ENCODE data around the gene DHH. TPM values are rescaled to one million over a fixed set of nuclear protein-coding genes. Genes with fewer than 3 reads are reported as not detected.
"Not testable (repeated sequence)": the region's sequence is repeated elsewhere in the genome, so short reads cannot be mapped to it uniquely, and the experiment has no call there.

Gene DHH
- total and polyA plus RNA-seq, 2 donors (not counting 3 experiments of a cell fraction or from before 2014, with no cell fraction given): 2.9 to 3.3 TPM

DNA sequence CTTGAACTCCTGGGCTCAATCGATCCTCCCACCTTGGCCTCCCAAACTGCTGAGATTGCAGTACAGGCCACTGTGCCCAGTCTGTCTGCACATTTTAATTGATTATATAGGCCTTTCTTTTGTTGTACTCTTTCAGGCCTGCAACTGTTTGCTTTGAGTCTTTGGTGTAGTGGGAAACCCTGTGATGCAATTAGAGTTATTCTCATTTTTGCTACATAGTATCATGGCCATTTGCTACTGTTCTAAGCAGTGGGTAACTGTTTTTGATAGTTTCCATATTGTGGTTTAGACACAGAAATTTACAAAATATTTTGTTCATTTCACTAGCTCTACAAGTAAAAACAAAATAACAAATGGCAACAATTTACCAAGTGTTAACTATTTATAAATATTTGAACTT is 42.9 kb upstream of the DHH start:
- Histone ChIP-seq H4K20me1 (replicated peaks; ENCODE audit: control insufficient read depth, extremely low read depth, insufficient read depth, low read length) (no peaks in the 10 kb centered on the region), H3K9ac (replicated peaks; ENCODE audit: extremely low read depth, insufficient read depth, low read length) (no peak overlapping the region), H3K4me2 (ENCODE audit: insufficient read depth, low read length) (no peak overlapping the region), H3K4me1 (ENCODE audit: control insufficient read depth, extremely low read depth, insufficient read depth, low read length) (peaks cover under 1% of the 10 kb centered on the region), H3K27ac (ENCODE audit: insufficient read depth, low read depth, low read length) (no peak overlapping the region), H3K36me3 (ENCODE audit: control insufficient read depth in 2 of 2, extremely low read depth in 1 of 2, insufficient read depth in 2 of 2, low read length in 2 of 2) (no peaks in the 10 kb centered on the region), H3K79me2 (ENCODE audit: control insufficient read depth, insufficient read depth, low read length) (no peaks in the 10 kb centered on the region), H2AFZ (ENCODE audit: low read depth, low read length) (no peak overlapping the region), H3K9me3 (replicated peaks; ENCODE audit: control insufficient read depth, insufficient read depth, low read length) (no peaks in the 10 kb centered on the region), H3K4me3 (replicated peaks in 1 of 3; ENCODE audit: insufficient read depth in 1 of 3, low read depth in 1 of 3, low read length in 3 of 3) (no peak overlapping the region), H3K9me1 (replicated peaks; ENCODE audit: control insufficient read depth, extremely low read depth, insufficient read depth, low read length) (no peaks in the 10 kb centered on the region), H3K27me3 (ENCODE audit: control insufficient read depth in 2 of 2, insufficient read depth in 2 of 2, low read length in 2 of 2) (no peaks in the 10 kb centered on the region)
- CTCF ChIA-PET: interaction anchor here (1.3 kb wide), 2 partner anchors 93 to 141 kb away, joined by 3 read pairs; no protein-coding TSS in a partner anchor
- DNase-seq (ENCODE audit: low read depth, low spot score) (no peak), FAIRE-seq (no peak)
- TF ChIP-seq POLR2AphosphoS5 (IDR thresholded peaks at IDR 0.05; ENCODE audit: insufficient read depth, low read depth, low read length): no peak
- TF ChIP-seq EZH2 (IDR thresholded peaks at IDR 0.05; ENCODE audit: borderline replicate concordance, low read depth, low read length, severe bottlenecking): no peak
- no peak for TF ChIP-seq POLR2A (IDR thresholded peaks at IDR 0.05; ENCODE audit: low read depth, low read length)
- TF ChIP-seq, protein P1, sequence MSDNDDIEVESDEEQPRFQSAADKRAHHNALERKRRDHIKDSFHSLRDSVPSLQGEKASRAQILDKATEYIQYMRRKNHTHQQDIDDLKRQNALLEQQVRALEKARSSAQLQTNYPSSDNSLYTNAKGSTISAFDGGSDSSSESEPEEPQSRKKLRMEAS (IDR thresholded peaks at IDR 0.05; ENCODE audit: insufficient read depth, insufficient read length): no peak
- TF ChIP-seq, protein P2, sequence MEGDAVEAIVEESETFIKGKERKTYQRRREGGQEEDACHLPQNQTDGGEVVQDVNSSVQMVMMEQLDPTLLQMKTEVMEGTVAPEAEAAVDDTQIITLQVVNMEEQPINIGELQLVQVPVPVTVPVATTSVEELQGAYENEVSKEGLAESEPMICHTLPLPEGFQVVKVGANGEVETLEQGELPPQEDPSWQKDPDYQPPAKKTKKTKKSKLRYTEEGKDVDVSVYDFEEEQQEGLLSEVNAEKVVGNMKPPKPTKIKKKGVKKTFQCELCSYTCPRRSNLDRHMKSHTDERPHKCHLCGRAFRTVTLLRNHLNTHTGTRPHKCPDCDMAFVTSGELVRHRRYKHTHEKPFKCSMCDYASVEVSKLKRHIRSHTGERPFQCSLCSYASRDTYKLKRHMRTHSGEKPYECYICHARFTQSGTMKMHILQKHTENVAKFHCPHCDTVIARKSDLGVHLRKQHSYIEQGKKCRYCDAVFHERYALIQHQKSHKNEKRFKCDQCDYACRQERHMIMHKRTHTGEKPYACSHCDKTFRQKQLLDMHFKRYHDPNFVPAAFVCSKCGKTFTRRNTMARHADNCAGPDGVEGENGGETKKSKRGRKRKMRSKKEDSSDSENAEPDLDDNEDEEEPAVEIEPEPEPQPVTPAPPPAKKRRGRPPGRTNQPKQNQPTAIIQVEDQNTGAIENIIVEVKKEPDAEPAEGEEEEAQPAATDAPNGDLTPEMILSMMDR (IDR thresholded peaks at IDR 0.05; ENCODE audit: extremely low read depth in 1 of 2, insufficient read depth in 1 of 2, low read depth in 1 of 2, low read length in 2 of 2): no peak
- TF ChIP-seq GATA2 (IDR thresholded peaks at IDR 0.05; ENCODE audit: insufficient read depth, insufficient read length, low read depth, low read length): no peak
- TF ChIP-seq JUN (IDR thresholded peaks at IDR 0.05; ENCODE audit: borderline replicate concordance, insufficient read depth, insufficient read length, low read depth): no peak
- TF ChIP-seq FOS (IDR thresholded peaks at IDR 0.05; ENCODE audit: borderline replicate concordance, insufficient read depth, low read length): no peak
- dilution Hi-C loops (cut with MboI; ENCODE audit: extremely low pct_ligation_motif_present, low sequenced_read_pairs): no loop called here
- intact Hi-C loops (cut with micrococcal nuclease): no loop called here
- POLR2A ChIA-PET: no interaction called here
- no TSS peak for BruUV-seq (replicated peaks)

DNA sequence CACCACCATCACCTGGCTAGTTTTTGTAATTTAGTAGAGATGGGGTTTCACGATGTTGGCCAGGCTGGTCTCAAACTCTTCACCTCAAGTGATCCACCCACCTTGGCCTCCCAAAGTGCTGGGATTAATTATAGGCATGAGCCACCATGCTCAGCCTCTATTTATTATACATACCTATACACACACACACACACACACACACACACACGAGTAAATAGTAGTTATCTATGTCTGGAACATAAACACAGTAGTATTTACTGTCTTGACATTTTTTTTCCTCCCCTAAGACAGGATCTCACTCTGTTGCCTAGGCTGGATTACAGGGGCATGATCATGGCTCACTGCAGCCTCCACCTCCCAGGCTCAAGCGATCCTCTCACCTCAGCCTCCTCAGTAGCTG is 42.4 kb upstream of the DHH start:
- H3K9me3 ChIP-seq (replicated peaks; ENCODE audit: control insufficient read depth, insufficient read depth, low read length); CTCF ChIA-PET; H3K27ac ChIP-seq (ENCODE audit: insufficient read depth, low read depth, low read length); intact Hi-C loops (cut with micrococcal nuclease); DNase-seq (ENCODE audit: low read depth, low spot score); H3K79me2 ChIP-seq (ENCODE audit: control insufficient read depth, insufficient read depth, low read length); H3K4me3 ChIP-seq (replicated peaks in 1 of 3; ENCODE audit: insufficient read depth in 1 of 3, low read depth in 1 of 3, low read length in 3 of 3); FAIRE-seq; H3K36me3 ChIP-seq (ENCODE audit: control insufficient read depth in 2 of 2, extremely low read depth in 1 of 2, insufficient read depth in 2 of 2, low read length in 2 of 2); POLR2A ChIA-PET; H3K4me1 ChIP-seq (ENCODE audit: control insufficient read depth, extremely low read depth, insufficient read depth, low read length); dilution Hi-C loops (cut with MboI; ENCODE audit: extremely low pct_ligation_motif_present, low sequenced_read_pairs); H2AFZ ChIP-seq (ENCODE audit: low read depth, low read length); H4K20me1 ChIP-seq (replicated peaks; ENCODE audit: control insufficient read depth, extremely low read depth, insufficient read depth, low read length); H3K4me2 ChIP-seq (ENCODE audit: insufficient read depth, low read length); H3K9ac ChIP-seq (replicated peaks; ENCODE audit: extremely low read depth, insufficient read depth, low read length); BruUV-seq (replicated peaks); H3K27me3 ChIP-seq (ENCODE audit: control insufficient read depth in 2 of 2, insufficient read depth in 2 of 2, low read length in 2 of 2); H3K9me1 ChIP-seq (replicated peaks; ENCODE audit: control insufficient read depth, extremely low read depth, insufficient read depth, low read length): not testable (repeated sequence)

Measured in endothelial cell of umbilical vein (primary cell).